ENCODE results near the gene TMEM125.
A peak's percentile ranks its signal among the peaks of the same experiment; 100 is the strongest.

The TMEM125 gene

DNA sequence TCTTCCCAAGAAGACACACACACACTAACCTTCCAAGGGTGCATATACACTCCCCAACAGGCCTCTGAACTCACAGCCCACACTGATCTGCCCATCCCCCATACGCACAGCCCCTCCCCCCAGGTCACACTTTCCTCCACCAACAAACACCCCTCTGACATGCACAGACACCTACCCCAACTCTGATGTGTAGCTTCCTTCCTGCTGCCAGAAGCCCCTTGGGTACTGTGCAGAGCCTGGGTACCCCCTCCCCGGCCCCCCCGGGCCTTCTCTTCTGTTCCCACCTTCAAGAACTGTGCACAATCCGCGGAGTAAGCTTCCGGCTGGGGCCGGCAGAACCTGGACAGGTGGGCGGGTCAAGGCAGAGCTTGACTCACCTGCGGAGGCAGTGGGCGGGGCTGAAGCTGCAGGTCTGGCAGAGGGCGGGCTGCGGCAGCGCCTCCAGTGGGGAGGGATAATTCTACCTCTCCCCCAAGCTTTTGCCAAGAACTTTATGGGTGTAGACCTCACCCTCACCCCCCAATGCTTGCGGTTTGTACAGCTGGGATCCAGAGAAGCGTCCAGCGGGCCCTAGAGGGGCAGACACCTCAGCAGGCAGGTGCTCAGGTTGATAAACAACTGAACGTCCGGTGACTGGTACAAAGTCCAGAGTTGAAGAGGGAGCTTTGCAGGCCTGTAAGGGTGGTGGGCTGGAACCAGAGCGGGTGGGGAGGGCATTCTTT lies 15.6 kb downstream of the TMEM125 start, which contains the start of gene C1orf210:
C1orf210 (minus strand) TSS at position 313 of the 722 bp plus-strand sequence. CDS start 2,311 bp downstream, outside the sequence.
- TF ChIP-seq, protein P1, sequence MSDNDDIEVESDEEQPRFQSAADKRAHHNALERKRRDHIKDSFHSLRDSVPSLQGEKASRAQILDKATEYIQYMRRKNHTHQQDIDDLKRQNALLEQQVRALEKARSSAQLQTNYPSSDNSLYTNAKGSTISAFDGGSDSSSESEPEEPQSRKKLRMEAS (IDR thresholded peaks at IDR 0.05) = 0 out of 2 replicates have a peak, but pooled peaks have one; percentile 36
- TF ChIP-seq EP300 (IDR thresholded peaks at IDR 0.05; ENCODE audit: borderline replicate concordance) = peak; percentile 54; the same call in 1 of the 2 replicates
- TF ChIP-seq TAF1 (IDR thresholded peaks at IDR 0.05; ENCODE audit: low read depth) = peak; percentile 60
- TF ChIP-seq RAD21 (IDR thresholded peaks at IDR 0.05; ENCODE audit: low read depth) = peak; percentile 29
- peak; percentile 71; the same call in 1 of the 2 replicates for TF ChIP-seq ZBTB7A (IDR thresholded peaks at IDR 0.05; ENCODE audit: low read depth)
- TF ChIP-seq, protein P2, sequence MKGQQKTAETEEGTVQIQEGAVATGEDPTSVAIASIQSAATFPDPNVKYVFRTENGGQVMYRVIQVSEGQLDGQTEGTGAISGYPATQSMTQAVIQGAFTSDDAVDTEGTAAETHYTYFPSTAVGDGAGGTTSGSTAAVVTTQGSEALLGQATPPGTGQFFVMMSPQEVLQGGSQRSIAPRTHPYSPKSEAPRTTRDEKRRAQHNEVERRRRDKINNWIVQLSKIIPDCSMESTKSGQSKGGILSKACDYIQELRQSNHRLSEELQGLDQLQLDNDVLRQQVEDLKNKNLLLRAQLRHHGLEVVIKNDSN (IDR thresholded peaks at IDR 0.05) = no peak
- TF ChIP-seq YY1 (IDR thresholded peaks at IDR 0.05; ENCODE audit: low read depth) = 0 out of 2 replicates have a peak, but pooled peaks have one; percentile 15
- no peak; the same call in 1 of the 2 replicates for TF ChIP-seq NFIC (IDR thresholded peaks at IDR 0.05)
- TF ChIP-seq TEAD4 (IDR thresholded peaks at IDR 0.05) = no peak
- 0 out of 2 replicates have a peak, but pooled peaks have one; percentile 23 for TF ChIP-seq CREB1 (IDR thresholded peaks at IDR 0.05; ENCODE audit: low read depth)
- TF ChIP-seq FOXM1 (IDR thresholded peaks at IDR 0.05; ENCODE audit: borderline replicate concordance, low read depth) = no peak
- 0 out of 2 replicates have a peak, but pooled peaks have one; percentile 31 for TF ChIP-seq TCF12 (IDR thresholded peaks at IDR 0.05; ENCODE audit: low read depth)
- TF ChIP-seq CEBPB (IDR thresholded peaks at IDR 0.05) = no peak
- TF ChIP-seq EGR1 (IDR thresholded peaks at IDR 0.05) = no peak; the same call in 1 of the 2 replicates

DNA sequence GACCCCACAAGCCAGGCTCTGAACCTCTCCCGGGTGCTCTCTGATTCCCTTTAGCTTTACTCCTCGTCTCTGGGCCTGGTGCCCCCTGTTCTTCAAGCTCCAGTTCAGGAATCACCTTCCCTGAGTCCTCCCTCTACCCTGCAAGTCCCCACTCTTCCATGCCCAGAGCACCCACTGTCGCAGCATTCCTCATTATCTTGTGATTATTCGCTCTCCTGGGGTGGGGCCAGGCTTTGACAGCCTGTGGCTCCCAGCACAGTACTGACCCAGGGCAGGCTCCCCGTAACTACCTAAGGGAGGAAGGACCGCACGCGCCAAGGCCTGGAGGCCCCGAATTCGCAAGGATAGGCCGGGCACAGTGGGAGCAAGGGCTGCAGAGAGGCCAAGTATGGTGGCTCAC lies 16.3 kb downstream of the TMEM125 start:
- no peak for TF ChIP-seq RAD21 (IDR thresholded peaks at IDR 0.05; ENCODE audit: low read depth)
- no peak for TF ChIP-seq FOXM1 (IDR thresholded peaks at IDR 0.05; ENCODE audit: borderline replicate concordance, low read depth)
- no peak for TF ChIP-seq ZBTB7A (IDR thresholded peaks at IDR 0.05; ENCODE audit: low read depth)
- no peak for TF ChIP-seq CREB1 (IDR thresholded peaks at IDR 0.05; ENCODE audit: low read depth)
- TF ChIP-seq TCF12 (IDR thresholded peaks at IDR 0.05; ENCODE audit: low read depth) = no peak
- TF ChIP-seq, protein P3, sequence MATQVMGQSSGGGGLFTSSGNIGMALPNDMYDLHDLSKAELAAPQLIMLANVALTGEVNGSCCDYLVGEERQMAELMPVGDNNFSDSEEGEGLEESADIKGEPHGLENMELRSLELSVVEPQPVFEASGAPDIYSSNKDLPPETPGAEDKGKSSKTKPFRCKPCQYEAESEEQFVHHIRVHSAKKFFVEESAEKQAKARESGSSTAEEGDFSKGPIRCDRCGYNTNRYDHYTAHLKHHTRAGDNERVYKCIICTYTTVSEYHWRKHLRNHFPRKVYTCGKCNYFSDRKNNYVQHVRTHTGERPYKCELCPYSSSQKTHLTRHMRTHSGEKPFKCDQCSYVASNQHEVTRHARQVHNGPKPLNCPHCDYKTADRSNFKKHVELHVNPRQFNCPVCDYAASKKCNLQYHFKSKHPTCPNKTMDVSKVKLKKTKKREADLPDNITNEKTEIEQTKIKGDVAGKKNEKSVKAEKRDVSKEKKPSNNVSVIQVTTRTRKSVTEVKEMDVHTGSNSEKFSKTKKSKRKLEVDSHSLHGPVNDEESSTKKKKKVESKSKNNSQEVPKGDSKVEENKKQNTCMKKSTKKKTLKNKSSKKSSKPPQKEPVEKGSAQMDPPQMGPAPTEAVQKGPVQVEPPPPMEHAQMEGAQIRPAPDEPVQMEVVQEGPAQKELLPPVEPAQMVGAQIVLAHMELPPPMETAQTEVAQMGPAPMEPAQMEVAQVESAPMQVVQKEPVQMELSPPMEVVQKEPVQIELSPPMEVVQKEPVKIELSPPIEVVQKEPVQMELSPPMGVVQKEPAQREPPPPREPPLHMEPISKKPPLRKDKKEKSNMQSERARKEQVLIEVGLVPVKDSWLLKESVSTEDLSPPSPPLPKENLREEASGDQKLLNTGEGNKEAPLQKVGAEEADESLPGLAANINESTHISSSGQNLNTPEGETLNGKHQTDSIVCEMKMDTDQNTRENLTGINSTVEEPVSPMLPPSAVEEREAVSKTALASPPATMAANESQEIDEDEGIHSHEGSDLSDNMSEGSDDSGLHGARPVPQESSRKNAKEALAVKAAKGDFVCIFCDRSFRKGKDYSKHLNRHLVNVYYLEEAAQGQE (IDR thresholded peaks at IDR 0.05; ENCODE audit: low read depth) = no peak
- TF ChIP-seq TEAD4 (IDR thresholded peaks at IDR 0.05) = no peak
- TF ChIP-seq EP300 (IDR thresholded peaks at IDR 0.05; ENCODE audit: borderline replicate concordance) = no peak
- no peak for TF ChIP-seq TAF1 (IDR thresholded peaks at IDR 0.05; ENCODE audit: low read depth)

DNA sequence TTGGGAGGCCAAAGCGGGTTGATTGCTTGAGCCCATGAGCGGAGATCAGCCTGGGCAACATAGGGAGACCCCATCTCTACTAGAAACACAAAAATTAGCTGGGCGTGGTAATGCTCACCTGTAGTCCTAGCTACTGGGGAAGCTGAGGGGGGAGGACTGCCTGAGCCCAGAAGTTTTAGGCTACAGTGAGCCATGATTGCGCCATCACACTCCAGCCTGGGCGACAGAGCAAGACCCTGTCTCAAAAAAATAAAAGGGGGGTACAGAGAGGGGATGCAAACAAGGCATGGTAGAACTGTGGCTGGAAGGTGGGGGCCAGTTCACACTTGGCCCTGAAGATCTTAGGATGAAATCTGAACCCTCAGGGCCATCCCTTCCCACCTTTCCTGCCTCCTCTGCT lies 16.8 kb downstream of the TMEM125 start:
- TF ChIP-seq CEBPB (IDR thresholded peaks at IDR 0.05) (peak; percentile 54), RAD21 (IDR thresholded peaks at IDR 0.05; ENCODE audit: low read depth) (no peak)

DNA sequence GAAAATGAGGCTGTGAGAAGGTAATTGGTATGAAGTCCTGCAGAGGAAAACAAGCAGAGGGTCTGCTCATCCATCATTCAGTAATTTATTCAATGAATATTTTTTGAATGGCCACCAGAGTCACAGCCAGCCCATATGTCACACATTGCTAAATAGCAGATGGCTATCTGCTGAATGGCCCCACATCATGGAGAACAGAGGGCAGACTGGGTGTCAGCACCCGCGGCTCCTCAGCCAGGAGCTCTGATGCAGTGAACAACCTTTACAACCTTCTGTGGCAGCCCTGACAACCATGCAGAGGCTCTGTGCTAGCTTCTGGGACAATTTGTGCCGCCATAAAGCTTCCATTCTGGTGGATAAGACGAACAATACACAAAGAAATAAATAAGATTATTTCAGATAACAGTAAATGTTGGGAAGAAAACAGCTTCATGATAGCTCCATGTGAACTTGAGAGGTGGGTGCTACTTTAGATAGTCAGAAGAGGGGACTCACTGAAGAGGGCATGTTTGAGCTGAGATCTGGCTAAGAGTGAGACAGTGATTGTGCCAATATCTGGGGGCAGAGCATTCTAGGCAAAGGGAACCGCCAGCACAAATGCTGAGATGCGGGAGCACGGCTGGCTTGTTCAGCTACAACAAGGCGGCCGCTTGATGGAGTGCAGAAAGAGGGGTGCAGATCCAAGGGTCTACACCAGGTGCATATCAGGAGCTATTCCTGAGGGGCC lies 18.4 kb downstream of the TMEM125 start:
- TF ChIP-seq EP300 (IDR thresholded peaks at IDR 0.05; ENCODE audit: borderline replicate concordance) = no peak
- TF ChIP-seq, protein P2 (IDR thresholded peaks at IDR 0.05) = no peak
- no peak for TF ChIP-seq TAF1 (IDR thresholded peaks at IDR 0.05; ENCODE audit: low read depth)
- no peak for TF ChIP-seq TCF12 (IDR thresholded peaks at IDR 0.05; ENCODE audit: low read depth)
- no peak for TF ChIP-seq RAD21 (IDR thresholded peaks at IDR 0.05; ENCODE audit: low read depth)
- TF ChIP-seq YY1 (IDR thresholded peaks at IDR 0.05; ENCODE audit: low read depth) = no peak
- no peak for TF ChIP-seq TEAD4 (IDR thresholded peaks at IDR 0.05)
- TF ChIP-seq NFIC (IDR thresholded peaks at IDR 0.05) = no peak
- no peak for TF ChIP-seq CREB1 (IDR thresholded peaks at IDR 0.05; ENCODE audit: low read depth)
- no peak for TF ChIP-seq ZBTB7A (IDR thresholded peaks at IDR 0.05; ENCODE audit: low read depth)
- no peak for TF ChIP-seq EGR1 (IDR thresholded peaks at IDR 0.05)
- TF ChIP-seq, protein P1 (IDR thresholded peaks at IDR 0.05) = no peak
- TF ChIP-seq, protein P3 (IDR thresholded peaks at IDR 0.05; ENCODE audit: low read depth) = no peak
- no peak for TF ChIP-seq FOXM1 (IDR thresholded peaks at IDR 0.05; ENCODE audit: borderline replicate concordance, low read depth)
- no peak for TF ChIP-seq CEBPB (IDR thresholded peaks at IDR 0.05)
